Thoracic aorta (tissue), 2 donors: ENCODE data around the gene DBP. TPM values are rescaled to one million over a fixed set of nuclear protein-coding genes. Genes with fewer than 3 reads are reported as not detected.

Experiments used
- ATAC-seq: fragments of 150-250 bp; one replicate; pipeline ENCODE4 v1.8.0; 2017; ENCODE audit warnings: low read depth; ENCODE audit not compliant: insufficient number of reproducible peaks, low FRiP score
- DNase-seq: peaks from one replicate; pipeline ENCODE4 v3.0.0-alpha.2; 2020; ENCODE audit warnings: low spot score
- H3K27ac ChIP-seq, 2 donors: fragments of 200-600 bp; sonication (generic); 1 replicate in 1 of 2; 2 replicates in 1 of 2; pipeline ENCODE4 v1.5.1; 2016; ENCODE audit warnings: mild to moderate bottlenecking in 2 of 2, moderate library complexity in 2 of 2
- H3K27me3 ChIP-seq: fragments of 200-600 bp; sonication (generic); replicated peaks from 2 replicates; pipeline ENCODE4 v1.6.0; 2016; ENCODE audit warnings: mild to moderate bottlenecking; ENCODE audit not compliant: insufficient read depth
- H3K36me3 ChIP-seq: fragments of 200-600 bp; sonication (generic); one replicate; pipeline ENCODE4 v1.5.1; 2016
- H3K4me1 ChIP-seq, 2 donors: fragments of 200-600 bp; sonication (generic); 1 replicate in 1 of 2; 2 replicates in 1 of 2; pipeline versions ENCODE4 v1.5.1 to v1.6.0; 2016; ENCODE audit warnings: low read depth in 2 of 2, mild to moderate bottlenecking in 1 of 2; ENCODE audit not compliant: control insufficient read depth in 1 of 2
- H3K4me3 ChIP-seq: fragments of 200-600 bp; sonication (generic); 2 replicates; pipeline ENCODE4 v1.5.1; 2016; ENCODE audit warnings: mild to moderate bottlenecking
- H3K9me3 ChIP-seq: fragments of 200-600 bp; sonication (generic); 2 replicates; pipeline ENCODE4 v1.5.1; 2016
- total RNA-seq, 2 donors: library from RNA; depleted of rRNA; stranded (reverse); fragments of >200 nt; gene quantifications; one replicate each; pipeline versions ENCODE4 v1.1.0 to v1.2.3, GENCODE V29; 2016
- TF ChIP-seq, protein P1 (sequence below): fragments of 200-600 bp; sonication (generic); IDR thresholded peaks from one replicate; pipeline ENCODE4 v1.5.1; 2019; ENCODE audit warnings: antibody characterized with exemption

The DBP gene
- total RNA-seq, 2 donors from 2014 or later: 3.9 to 15.0 TPM

DNA sequence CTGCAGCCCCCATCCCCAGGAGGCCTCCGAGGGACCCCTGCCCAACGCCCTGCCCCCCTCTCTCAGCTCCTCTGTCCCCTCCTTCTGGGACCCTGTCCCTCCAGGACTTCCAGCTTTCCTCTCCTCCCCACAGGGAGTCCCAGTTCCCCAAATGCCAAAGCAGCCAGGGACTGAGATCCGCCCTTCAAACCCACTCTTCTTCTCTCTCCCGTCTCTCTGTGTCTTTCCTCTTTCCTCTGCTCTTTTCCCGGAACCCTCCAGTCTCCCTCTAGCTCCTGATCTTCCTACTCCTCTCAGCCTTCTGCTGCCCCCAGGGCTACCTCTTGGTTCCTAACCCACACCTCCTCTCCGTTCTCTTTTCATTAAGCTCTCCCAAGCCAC is 8.4 kb upstream of the DBP start:
- no peaks in the 10 kb centered on the region for H3K9me3 ChIP-seq
- H3K27ac ChIP-seq: peak overlapping the region; percentile 85 to 88
- TF ChIP-seq, protein P1, sequence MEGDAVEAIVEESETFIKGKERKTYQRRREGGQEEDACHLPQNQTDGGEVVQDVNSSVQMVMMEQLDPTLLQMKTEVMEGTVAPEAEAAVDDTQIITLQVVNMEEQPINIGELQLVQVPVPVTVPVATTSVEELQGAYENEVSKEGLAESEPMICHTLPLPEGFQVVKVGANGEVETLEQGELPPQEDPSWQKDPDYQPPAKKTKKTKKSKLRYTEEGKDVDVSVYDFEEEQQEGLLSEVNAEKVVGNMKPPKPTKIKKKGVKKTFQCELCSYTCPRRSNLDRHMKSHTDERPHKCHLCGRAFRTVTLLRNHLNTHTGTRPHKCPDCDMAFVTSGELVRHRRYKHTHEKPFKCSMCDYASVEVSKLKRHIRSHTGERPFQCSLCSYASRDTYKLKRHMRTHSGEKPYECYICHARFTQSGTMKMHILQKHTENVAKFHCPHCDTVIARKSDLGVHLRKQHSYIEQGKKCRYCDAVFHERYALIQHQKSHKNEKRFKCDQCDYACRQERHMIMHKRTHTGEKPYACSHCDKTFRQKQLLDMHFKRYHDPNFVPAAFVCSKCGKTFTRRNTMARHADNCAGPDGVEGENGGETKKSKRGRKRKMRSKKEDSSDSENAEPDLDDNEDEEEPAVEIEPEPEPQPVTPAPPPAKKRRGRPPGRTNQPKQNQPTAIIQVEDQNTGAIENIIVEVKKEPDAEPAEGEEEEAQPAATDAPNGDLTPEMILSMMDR: no peak
- no peaks in the 10 kb centered on the region for H3K27me3 ChIP-seq
- ATAC-seq (no peak), DNase-seq (no peak)
- peaks cover 6 to 17% of the 10 kb centered on the region in 2 donors for H3K4me1 ChIP-seq
- no peaks in the 10 kb centered on the region for H3K36me3 ChIP-seq
- peak overlapping the region; percentile 84 for H3K4me3 ChIP-seq

DNA sequence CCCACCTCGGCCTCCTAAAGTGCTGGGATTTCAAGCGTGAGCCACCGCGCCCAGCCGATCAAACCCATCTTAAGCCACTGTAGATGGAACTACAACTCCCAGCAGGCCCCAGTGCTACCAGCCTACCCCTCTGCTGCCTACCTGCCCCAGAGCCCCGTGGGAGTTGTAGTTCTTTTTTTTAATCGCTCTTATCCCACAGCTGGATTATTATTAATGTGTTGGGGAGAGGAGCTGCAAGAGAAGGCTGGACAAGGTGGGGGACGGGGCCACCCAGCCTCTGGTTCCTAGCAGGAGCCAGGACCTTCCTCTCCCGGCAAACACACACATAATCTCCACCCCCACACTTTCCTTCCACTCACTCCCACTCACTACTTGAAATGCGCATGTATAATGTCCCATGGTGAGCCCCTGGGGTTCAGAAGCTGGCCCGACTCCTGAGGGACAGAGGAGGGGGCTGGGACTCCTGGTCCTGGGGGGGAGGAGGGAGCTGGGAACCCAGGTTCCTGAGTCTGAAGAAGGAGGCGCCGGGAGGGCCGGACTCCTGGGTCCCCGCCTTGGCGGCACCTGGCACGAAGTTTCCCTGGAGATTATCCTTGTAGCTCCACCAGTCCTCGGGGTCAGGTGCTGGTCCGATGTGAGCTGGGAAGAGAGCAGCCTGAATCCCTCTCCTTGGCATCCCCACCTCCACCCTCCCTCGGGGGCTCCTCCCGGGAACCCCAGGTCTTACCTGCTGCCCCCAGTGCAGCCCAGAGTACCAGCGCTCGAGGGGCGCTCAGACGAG is 7.8 kb upstream of the DBP start:
- Histone ChIP-seq H3K36me3 (no peaks in the 10 kb centered on the region), H3K4me1 (peaks cover 6 to 17% of the 10 kb centered on the region in 2 donors), H3K27me3 (no peaks in the 10 kb centered on the region), H3K9me3 (no peaks in the 10 kb centered on the region), H3K27ac (peak overlapping the region; percentile 85 to 88), H3K4me3 (peak overlapping the region; percentile 84)
- TF ChIP-seq, protein P1: no peak
- peak; percentile 5 for ATAC-seq
- no peak for DNase-seq

DNA sequence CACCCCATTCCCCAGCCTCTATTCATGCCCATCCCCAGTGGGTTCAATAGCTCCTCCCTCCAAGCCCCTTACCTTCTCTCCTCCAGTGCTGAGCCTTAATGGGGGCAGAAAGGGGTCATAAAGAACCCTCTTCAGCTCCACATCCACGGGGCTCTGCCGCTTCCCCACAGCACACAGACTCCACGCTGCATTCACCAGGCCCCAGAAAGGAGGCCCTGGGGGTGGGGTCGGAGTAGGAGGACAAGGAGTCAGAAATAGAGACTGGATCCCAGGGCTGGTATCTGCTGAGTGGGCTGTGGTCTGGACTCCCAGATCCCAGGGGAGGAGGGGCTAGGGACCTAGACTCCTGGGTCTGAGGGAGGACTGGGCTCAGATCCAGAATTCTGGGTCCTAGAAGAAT is 7.2 kb upstream of the DBP start:
- ATAC-seq (no peak), DNase-seq (no peak)
- no peaks in the 10 kb centered on the region for H3K27me3 ChIP-seq
- peak overlapping the region; percentile 84 for H3K4me3 ChIP-seq
- H3K27ac ChIP-seq: no peak overlapping the region
- H3K4me1 ChIP-seq: peaks cover 6 to 17% of the 10 kb centered on the region in 2 donors
- TF ChIP-seq, protein P1: no peak
- H3K9me3 ChIP-seq: no peaks in the 10 kb centered on the region
- no peaks in the 10 kb centered on the region for H3K36me3 ChIP-seq

DNA sequence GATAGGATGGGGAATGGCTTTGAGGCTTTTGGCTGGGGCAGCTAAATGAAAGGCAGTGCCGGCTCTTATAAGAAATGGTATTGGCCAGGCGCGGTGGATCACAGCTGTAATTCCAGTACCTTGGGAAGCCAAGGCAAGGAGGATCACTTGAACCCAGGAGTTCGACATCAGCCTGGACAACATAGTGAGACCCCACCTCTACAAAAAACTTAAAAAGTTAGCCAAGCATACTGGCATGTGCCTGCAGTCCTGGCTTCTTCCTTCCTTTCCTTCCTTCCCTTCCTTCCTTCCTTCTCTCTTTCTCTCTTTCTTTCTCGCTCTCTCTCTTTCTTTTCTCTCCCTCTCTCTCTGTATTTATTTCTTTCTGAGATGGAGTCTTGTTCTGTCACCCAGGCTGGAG is 5.7 kb upstream of the DBP start:
- no peak overlapping the region for H3K27ac ChIP-seq
- TF ChIP-seq, protein P1: no peak
- DNase-seq (no peak), ATAC-seq (no peak)
- H3K36me3 ChIP-seq: no peaks in the 10 kb centered on the region
- H3K27me3 ChIP-seq: no peaks in the 10 kb centered on the region
- H3K4me3 ChIP-seq: no peak overlapping the region
- H3K9me3 ChIP-seq: no peaks in the 10 kb centered on the region
- H3K4me1 ChIP-seq: peaks cover 11 to 24% of the 10 kb centered on the region in 2 donors

DNA sequence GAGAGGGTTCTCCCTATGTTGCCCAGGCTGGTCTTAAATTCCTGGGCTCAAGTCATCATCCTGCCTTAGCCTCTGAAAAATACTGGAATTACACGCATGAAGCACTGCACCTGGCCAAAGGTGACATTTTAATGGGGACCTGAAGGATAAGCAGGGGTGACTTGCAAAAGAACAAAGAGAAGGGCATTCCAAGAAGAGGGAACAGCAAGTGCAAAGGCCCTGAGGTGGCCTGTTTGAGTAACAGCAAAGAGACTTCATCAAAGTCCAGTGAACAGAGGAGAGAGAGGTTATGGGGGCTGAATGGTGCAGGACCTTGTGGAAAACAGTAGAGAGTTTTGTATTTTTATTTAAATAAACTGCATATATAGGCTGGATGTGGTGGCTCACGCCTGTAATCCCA is 4.7 kb upstream of the DBP start:
- Histone ChIP-seq H3K36me3 (no peaks in the 10 kb centered on the region), H3K4me1 (peaks cover 11 to 25% of the 10 kb centered on the region in 2 donors), H3K4me3 (no peak overlapping the region), H3K27ac (no peak overlapping the region), H3K27me3 (no peaks in the 10 kb centered on the region), H3K9me3 (no peaks in the 10 kb centered on the region)
- no peak for DNase-seq
- TF ChIP-seq, protein P1: no peak
- no peak for ATAC-seq
